Measurements from ENCODE around the gene AARS1.
A peak's percentile ranks its signal among the peaks of the same experiment; 100 is the strongest.
"Not testable (repeated sequence)": the region's sequence is repeated elsewhere in the genome, so short reads cannot be mapped to it uniquely, and the experiment has no call there.

AARS1 gene

DNA sequence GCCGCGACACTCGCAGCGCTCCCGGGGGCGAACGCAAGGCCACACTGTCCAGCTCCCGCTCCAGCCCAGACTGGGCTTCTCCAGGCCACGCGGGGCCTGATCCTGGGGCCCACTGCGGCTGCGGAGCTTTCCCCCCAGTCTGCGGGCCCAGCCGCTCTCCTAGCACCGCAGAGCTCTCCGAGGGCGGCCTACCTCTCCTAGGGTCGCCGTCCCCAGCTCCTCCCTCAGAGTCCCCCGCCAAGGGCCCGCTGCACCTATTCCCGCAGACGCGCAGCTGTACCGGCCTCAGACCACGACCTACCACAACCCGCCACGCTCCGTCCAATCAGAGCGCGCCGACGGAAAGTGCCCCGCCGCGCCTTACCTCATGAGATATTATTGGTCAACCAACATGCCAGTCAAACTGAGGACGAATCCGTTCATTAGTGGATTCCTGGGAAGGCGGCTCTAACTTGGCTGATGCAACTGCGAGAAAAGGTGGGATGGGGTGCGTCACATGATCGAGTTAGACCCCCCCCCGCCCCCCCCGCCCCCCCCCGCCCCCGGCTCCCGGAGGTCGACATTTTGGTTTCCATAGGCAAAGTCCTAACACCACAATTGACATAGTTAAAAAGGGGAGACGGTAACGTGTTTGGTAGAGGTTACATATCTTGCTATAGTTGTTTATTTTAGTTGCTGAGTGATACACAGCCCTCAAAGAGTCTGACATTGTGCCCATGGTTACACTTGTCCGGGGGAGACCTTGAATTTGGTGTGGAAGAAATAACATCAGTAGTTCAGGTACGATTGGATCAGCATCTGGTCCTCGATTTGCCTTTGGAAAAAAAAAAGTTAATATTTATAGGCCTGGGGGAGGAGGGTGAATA lies at the start of gene AARS1:
Gene AARS1, minus strand, starts transcription at position 278 of the 866 bp plus-strand sequence. CDS start 6,743 bp downstream, outside the sequence.
- Histone ChIP-seq H3K9me3 (ENCODE audit: insufficient read depth, low read length) (peaks cover 4% of the 10 kb centered on the region; the same call in 1 of the 2 replicates), H3K27me3 (ENCODE audit: insufficient read depth, insufficient read length) (no peaks in the 10 kb centered on the region), H3K4me3 (ENCODE audit: insufficient read length, low read depth) (peak within 1 kb of the TSS; percentile 96), H3K4me1 (ENCODE audit: insufficient read depth, insufficient read length) (no peaks in the 10 kb centered on the region), H3K36me3 (ENCODE audit: insufficient read depth, insufficient read length, low read length) (peaks cover 23% of the 10 kb centered on the region), H3K9ac (ENCODE audit: insufficient read length, low read depth) (peak within 1 kb of the TSS; percentile 99)
- TF ChIP-seq ZNF274 (IDR thresholded peaks at IDR 0.05; ENCODE audit: low read depth, low read length) (no peak), YY1 (IDR thresholded peaks at IDR 0.05; ENCODE audit: insufficient read depth, insufficient read length) (no peak), SUZ12 (IDR thresholded peaks at IDR 0.05; ENCODE audit: extremely low read depth, insufficient read depth, insufficient read length) (no peak)
- DNase-seq (ENCODE audit: low read depth, low spot score): peak; percentile 99

DNA sequence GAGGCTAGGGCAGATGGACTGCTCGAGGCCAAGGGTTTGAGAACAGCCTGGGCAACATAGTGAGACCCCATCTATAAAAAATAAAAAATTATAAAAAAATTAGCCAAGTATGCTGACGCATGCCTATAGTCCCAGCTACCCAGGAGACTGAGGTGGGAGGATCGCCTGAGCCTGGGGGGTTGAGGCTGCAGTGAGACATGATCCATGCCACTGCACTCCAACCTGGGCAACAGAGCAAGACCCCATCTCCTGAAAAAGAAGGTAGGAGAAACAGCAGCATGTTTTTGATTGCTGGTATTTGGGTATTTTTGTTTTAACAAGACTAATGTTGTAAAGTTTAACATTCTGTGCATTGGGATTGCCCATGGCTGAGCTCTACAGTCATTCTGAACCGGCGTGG lies 48.5 kb upstream of the AARS1 start:
- Histone ChIP-seq H3K27me3 (ENCODE audit: insufficient read depth, insufficient read length) (no peaks in the 10 kb centered on the region), H3K9me3 (ENCODE audit: insufficient read depth, low read length) (no peaks in the 10 kb centered on the region), H3K4me3 (ENCODE audit: insufficient read length, low read depth) (no peak overlapping the region), H3K4me1 (ENCODE audit: insufficient read depth, insufficient read length) (peaks cover 4% of the 10 kb centered on the region), H3K36me3 (ENCODE audit: insufficient read depth, insufficient read length, low read length) (peaks cover 62% of the 10 kb centered on the region), H3K9ac (ENCODE audit: insufficient read length, low read depth) (no peak overlapping the region)
- DNase-seq (ENCODE audit: low read depth, low spot score): no peak
- TF ChIP-seq ZNF274 (IDR thresholded peaks at IDR 0.05; ENCODE audit: low read depth, low read length) (no peak), YY1 (IDR thresholded peaks at IDR 0.05; ENCODE audit: insufficient read depth, insufficient read length) (no peak), SUZ12 (IDR thresholded peaks at IDR 0.05; ENCODE audit: extremely low read depth, insufficient read depth, insufficient read length) (no peak)

DNA sequence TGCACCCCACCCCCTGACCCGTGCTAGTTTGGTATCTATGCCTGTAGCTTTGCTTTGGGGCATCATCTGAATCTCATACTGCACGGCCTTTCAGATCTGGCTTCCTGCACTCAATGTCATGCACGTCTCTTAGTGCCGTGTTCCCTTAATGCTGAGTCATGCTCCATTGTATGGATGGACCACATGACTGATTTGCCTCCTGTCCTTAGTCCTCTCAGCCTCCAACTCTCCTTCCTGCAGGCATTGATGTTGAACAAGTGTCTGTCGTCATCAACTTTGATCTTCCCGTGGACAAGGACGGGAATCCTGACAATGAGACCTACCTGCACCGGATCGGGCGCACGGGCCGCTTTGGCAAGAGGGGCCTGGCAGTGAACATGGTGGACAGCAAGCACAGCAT lies 43.4 kb upstream of the AARS1 start:
- H3K9me3 ChIP-seq (ENCODE audit: insufficient read depth, low read length); H3K9ac ChIP-seq (ENCODE audit: insufficient read length, low read depth); H3K27me3 ChIP-seq (ENCODE audit: insufficient read depth, insufficient read length); H3K4me3 ChIP-seq (ENCODE audit: insufficient read length, low read depth); H3K4me1 ChIP-seq (ENCODE audit: insufficient read depth, insufficient read length); DNase-seq (ENCODE audit: low read depth, low spot score): not testable (repeated sequence)
- peaks cover 65% of the 10 kb centered on the region for H3K36me3 ChIP-seq (ENCODE audit: insufficient read depth, insufficient read length, low read length)

DNA sequence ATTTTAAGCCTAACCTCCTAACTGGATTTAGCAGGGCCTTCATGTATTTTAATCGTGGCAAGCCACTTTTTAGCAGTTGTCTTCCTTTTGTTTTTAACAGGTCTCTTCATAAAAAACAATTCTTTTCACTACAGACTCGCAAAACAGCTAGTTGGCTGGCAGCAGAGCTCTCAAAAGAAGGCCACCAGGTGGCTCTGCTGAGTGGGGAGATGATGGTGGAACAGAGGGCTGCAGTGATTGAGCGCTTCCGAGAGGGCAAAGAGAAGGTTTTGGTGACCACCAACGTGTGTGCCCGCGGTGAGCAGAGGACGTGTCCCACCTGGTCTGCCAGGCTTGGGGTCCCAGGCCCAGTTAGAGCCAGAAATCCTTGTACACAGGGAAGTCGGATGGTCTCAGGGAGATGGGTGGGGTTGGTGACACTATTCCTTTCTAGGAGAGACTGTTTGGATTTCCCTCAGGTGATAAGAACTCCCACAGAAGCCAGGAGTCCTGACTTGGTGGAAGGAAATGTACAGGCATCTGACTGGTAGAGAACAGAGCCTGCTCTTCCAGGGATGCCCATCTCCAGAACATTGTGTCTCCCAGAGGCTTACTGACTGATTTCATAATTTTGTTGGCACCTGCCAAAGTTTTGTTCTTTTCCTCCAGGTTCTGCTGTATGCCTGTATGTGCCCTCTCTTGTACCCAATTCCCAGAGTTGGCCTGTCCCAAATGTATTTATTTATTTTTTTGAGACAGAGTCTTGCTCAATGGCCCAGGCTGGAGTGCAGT lies 42.5 kb upstream of the AARS1 start:
- H3K4me3 ChIP-seq (ENCODE audit: insufficient read length, low read depth): no peak overlapping the region
- TF ChIP-seq ZNF274 (IDR thresholded peaks at IDR 0.05; ENCODE audit: low read depth, low read length) (no peak), SUZ12 (IDR thresholded peaks at IDR 0.05; ENCODE audit: extremely low read depth, insufficient read depth, insufficient read length) (no peak), YY1 (IDR thresholded peaks at IDR 0.05; ENCODE audit: insufficient read depth, insufficient read length) (no peak)
- no peak for DNase-seq (ENCODE audit: low read depth, low spot score)
- H3K4me1 ChIP-seq (ENCODE audit: insufficient read depth, insufficient read length): no peaks in the 10 kb centered on the region
- H3K9me3 ChIP-seq (ENCODE audit: insufficient read depth, low read length): no peaks in the 10 kb centered on the region
- H3K36me3 ChIP-seq (ENCODE audit: insufficient read depth, insufficient read length, low read length): peaks cover 64% of the 10 kb centered on the region
- H3K27me3 ChIP-seq (ENCODE audit: insufficient read depth, insufficient read length): no peaks in the 10 kb centered on the region
- no peak overlapping the region for H3K9ac ChIP-seq (ENCODE audit: insufficient read length, low read depth)

DNA sequence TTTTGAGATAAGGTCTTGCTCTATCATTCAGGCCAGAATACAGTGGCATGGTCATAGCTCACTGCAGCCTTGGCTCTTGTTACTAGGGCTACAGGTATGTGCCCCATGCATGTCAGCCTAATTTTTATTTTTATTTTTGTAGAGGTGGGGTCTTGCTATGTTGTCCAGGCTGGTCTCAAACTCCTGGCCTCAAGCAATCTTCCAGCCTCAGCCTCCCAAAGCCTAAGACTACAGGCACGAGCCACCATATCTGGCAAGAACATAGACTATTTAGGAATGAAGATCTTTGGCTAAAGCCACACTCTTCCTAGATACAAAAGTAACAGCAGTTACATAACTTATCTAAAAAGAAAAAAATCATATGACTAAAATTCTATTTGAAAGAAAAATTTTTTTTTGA lies 41.8 kb upstream of the AARS1 start:
- Histone ChIP-seq H3K4me1 (ENCODE audit: insufficient read depth, insufficient read length) (no peaks in the 10 kb centered on the region), H3K9me3 (ENCODE audit: insufficient read depth, low read length) (no peaks in the 10 kb centered on the region), H3K27me3 (ENCODE audit: insufficient read depth, insufficient read length) (no peaks in the 10 kb centered on the region), H3K9ac (ENCODE audit: insufficient read length, low read depth) (no peak overlapping the region), H3K36me3 (ENCODE audit: insufficient read depth, insufficient read length, low read length) (peaks cover 64% of the 10 kb centered on the region), H3K4me3 (ENCODE audit: insufficient read length, low read depth) (no peak overlapping the region)
- no peak for DNase-seq (ENCODE audit: low read depth, low spot score)
- no peak for TF ChIP-seq SUZ12 (IDR thresholded peaks at IDR 0.05; ENCODE audit: extremely low read depth, insufficient read depth, insufficient read length)
- no peak for TF ChIP-seq ZNF274 (IDR thresholded peaks at IDR 0.05; ENCODE audit: low read depth, low read length)
- TF ChIP-seq YY1 (IDR thresholded peaks at IDR 0.05; ENCODE audit: insufficient read depth, insufficient read length): no peak

DNA sequence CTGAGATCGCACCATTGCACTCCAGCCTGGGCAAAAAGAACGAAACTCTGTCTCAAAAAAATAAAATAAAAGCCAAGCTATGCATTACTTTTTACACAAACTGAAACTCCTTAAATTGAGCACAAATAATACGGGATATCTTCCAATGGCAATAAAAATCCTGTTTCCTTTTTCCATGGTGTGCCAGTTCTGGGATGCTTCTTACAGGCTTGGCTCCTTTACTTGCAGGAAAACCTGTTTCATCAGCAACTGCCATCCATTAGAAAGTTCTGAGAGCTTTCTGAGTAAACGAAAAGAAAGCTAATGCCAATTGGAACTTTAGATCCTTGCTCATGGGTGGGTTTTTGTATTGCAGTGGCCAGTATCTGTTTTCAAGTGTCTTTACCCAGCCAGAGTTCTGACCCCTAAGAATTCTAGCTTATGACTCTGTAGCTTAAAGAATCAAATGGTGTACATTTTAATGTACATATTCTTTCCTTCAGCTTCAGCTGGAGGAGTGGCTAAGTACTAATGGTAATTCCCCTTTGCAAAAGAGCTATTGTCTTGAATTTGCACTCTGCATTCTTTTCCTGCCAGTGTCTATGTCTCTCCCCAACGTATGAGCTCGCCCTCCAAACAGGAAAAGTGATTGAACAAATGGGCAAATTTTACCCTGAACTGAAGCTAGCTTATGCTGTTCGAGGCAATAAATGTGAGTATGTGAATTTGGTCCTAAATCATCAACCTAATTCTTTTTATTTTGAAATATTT lies 35.9 kb upstream of the AARS1 start:
- peaks cover 43% of the 10 kb centered on the region for H3K36me3 ChIP-seq (ENCODE audit: insufficient read depth, insufficient read length, low read length)
- no peak for DNase-seq (ENCODE audit: low read depth, low spot score)
- H3K9me3 ChIP-seq (ENCODE audit: insufficient read depth, low read length): no peaks in the 10 kb centered on the region
- H3K4me1 ChIP-seq (ENCODE audit: insufficient read depth, insufficient read length): peaks cover 5% of the 10 kb centered on the region
- no peaks in the 10 kb centered on the region for H3K27me3 ChIP-seq (ENCODE audit: insufficient read depth, insufficient read length)
- no peak overlapping the region for H3K9ac ChIP-seq (ENCODE audit: insufficient read length, low read depth)
- TF ChIP-seq ZNF274 (IDR thresholded peaks at IDR 0.05; ENCODE audit: low read depth, low read length) (no peak), YY1 (IDR thresholded peaks at IDR 0.05; ENCODE audit: insufficient read depth, insufficient read length) (no peak), SUZ12 (IDR thresholded peaks at IDR 0.05; ENCODE audit: extremely low read depth, insufficient read depth, insufficient read length) (no peak)
- no peak overlapping the region for H3K4me3 ChIP-seq (ENCODE audit: insufficient read length, low read depth)

DNA sequence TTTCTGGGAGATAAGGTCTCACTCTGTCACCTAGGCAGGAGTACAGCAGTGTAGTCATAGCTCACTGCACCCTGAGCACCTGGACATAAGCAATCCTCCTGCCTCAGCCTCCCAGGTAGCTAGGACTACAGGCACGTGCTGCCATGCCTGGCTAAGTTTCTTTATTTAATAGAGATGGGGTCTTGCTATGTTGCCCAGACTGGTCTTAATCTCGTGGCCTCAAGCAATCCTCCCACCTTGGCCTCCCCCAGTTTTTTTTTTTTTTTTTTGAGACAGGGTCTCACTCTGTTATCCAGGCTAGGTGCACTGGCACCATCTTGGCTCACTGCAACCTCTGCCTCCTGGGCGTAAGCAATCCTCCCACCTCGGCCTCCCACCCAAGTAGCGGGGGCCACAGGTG lies 30.8 kb upstream of the AARS1 start:
- Histone ChIP-seq H3K9me3 (ENCODE audit: insufficient read depth, low read length) (no peaks in the 10 kb centered on the region), H3K36me3 (ENCODE audit: insufficient read depth, insufficient read length, low read length) (peaks cover 51% of the 10 kb centered on the region), H3K27me3 (ENCODE audit: insufficient read depth, insufficient read length) (no peaks in the 10 kb centered on the region), H3K9ac (ENCODE audit: insufficient read length, low read depth) (no peak overlapping the region), H3K4me1 (ENCODE audit: insufficient read depth, insufficient read length) (peaks cover 3% of the 10 kb centered on the region), H3K4me3 (ENCODE audit: insufficient read length, low read depth) (no peak overlapping the region)
- DNase-seq (ENCODE audit: low read depth, low spot score): no peak
- no peak for TF ChIP-seq SUZ12 (IDR thresholded peaks at IDR 0.05; ENCODE audit: extremely low read depth, insufficient read depth, insufficient read length)
- no peak for TF ChIP-seq YY1 (IDR thresholded peaks at IDR 0.05; ENCODE audit: insufficient read depth, insufficient read length)
- TF ChIP-seq ZNF274 (IDR thresholded peaks at IDR 0.05; ENCODE audit: low read depth, low read length): no peak

DNA sequence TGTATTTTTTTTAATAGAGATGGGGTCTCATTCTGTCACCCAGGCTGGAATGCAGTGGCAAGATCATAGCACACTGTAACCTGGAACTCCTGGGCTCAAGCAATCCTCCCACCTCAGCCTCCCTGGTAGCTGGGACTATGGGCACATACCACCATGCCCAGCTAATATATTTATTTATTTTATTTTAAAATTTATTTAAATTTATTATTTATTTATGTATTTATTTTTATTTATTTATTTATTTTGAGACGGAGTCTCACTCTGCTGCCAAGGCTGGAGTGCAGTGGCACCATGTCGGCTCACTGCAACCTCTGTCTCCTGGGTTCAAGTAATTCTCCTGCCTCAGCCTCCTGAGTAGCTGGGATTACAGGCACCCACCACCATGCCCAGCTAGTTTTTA lies 18.4 kb upstream of the AARS1 start:
- not testable (repeated sequence) for H3K9ac ChIP-seq (ENCODE audit: insufficient read length, low read depth); DNase-seq (ENCODE audit: low read depth, low spot score); H3K27me3 ChIP-seq (ENCODE audit: insufficient read depth, insufficient read length); H3K4me1 ChIP-seq (ENCODE audit: insufficient read depth, insufficient read length); H3K9me3 ChIP-seq (ENCODE audit: insufficient read depth, low read length); H3K4me3 ChIP-seq (ENCODE audit: insufficient read length, low read depth); H3K36me3 ChIP-seq (ENCODE audit: insufficient read depth, insufficient read length, low read length)

Measured in NT2/D1 (cell line).